Neural cell (in vitro differentiated cells): ENCODE data around the gene CST4. TPM values are rescaled to one million over a fixed set of nuclear protein-coding genes. Genes with fewer than 3 reads are reported as not detected.

Experiments used
- H2AFZ ChIP-seq: fragments of 200-600, 300-800 bp; sonication (generic), shearing (Covaris generic); 2 replicates; pipeline ENCODE4 v1.6.0; 2014; ENCODE audit warnings: low read depth, mild to moderate bottlenecking, antibody characterized with exemption, low read length, moderate library complexity
- H3F3A ChIP-seq: fragments of 200-600 bp; shearing (Covaris generic); 2 replicates; pipeline ENCODE4 v1.6.1; 2016; ENCODE audit warnings: mild to moderate bottlenecking, moderate library complexity, mixed read lengths, antibody characterized with exemption, low read length; ENCODE audit not compliant: insufficient read depth, poor library complexity, severe bottlenecking
- H3K27ac ChIP-seq: fragments of 200-600, 300-800 bp; sonication (generic), shearing (Covaris generic); 2 replicates; pipeline ENCODE4 v1.5.1; 2014; ENCODE audit warnings: mild to moderate bottlenecking, low read length, moderate library complexity
- H3K27me3 ChIP-seq: fragments of 300-800, 200-600 bp; sonication (generic), shearing (Covaris generic); 2 replicates; pipeline ENCODE4 v1.6.0; 2014; ENCODE audit warnings: mild to moderate bottlenecking, low read depth, low read length, moderate library complexity; ENCODE audit not compliant: insufficient read depth
- H3K36me3 ChIP-seq: fragments of 300-800, 200-600 bp; sonication (generic), shearing (Covaris generic); 2 replicates; pipeline ENCODE4 v1.5.1; 2014; ENCODE audit warnings: mild to moderate bottlenecking, antibody characterized with exemption, low read length, moderate library complexity; ENCODE audit not compliant: insufficient read depth
- H3K4me2 ChIP-seq: fragments of 300-800, 200-600 bp; sonication (generic), shearing (Covaris generic); 2 replicates; pipeline ENCODE4 v1.6.0; 2014; ENCODE audit warnings: mild to moderate bottlenecking, low read length
- H3K4me3 ChIP-seq: fragments of 300-800, 200-600 bp; sonication (generic), shearing (Covaris generic); 2 replicates; pipeline ENCODE4 v1.5.1; 2014; ENCODE audit warnings: mild to moderate bottlenecking, low read length, moderate library complexity
- H3K79me2 ChIP-seq: fragments of 200-600 bp; shearing (Covaris generic); replicated peaks from 2 replicates; pipeline ENCODE4 v1.6.0; 2014; ENCODE audit warnings: mild to moderate bottlenecking, low read length, moderate library complexity; ENCODE audit not compliant: insufficient read depth
- H3K9ac ChIP-seq: fragments of 300-800, 200-600 bp; sonication (generic), shearing (Covaris generic); 2 replicates; pipeline ENCODE4 v1.6.1; 2016; ENCODE audit warnings: mild to moderate bottlenecking, low read length, mixed read lengths
- H3K9me2 ChIP-seq: fragments of 200-600 bp; shearing (Covaris generic); 2 replicates; pipeline ENCODE4 v1.6.1; 2016; ENCODE audit warnings: mild to moderate bottlenecking, low read length, mixed read lengths; ENCODE audit not compliant: insufficient read depth
- H3K9me3 ChIP-seq: fragments of 200-600, 300-800 bp; sonication (generic), shearing (Covaris generic); 2 replicates; pipeline ENCODE4 v1.6.1; 2016; ENCODE audit warnings: mild to moderate bottlenecking, mixed run types, low read length, moderate library complexity, mixed read lengths
- H4K20me1 ChIP-seq: fragments of 200-600 bp; shearing (Covaris generic); 2 replicates; pipeline ENCODE4 v1.6.1; 2016; ENCODE audit warnings: mild to moderate bottlenecking, mixed run types; ENCODE audit not compliant: insufficient read depth
- CTCF ChIP-seq: fragments of 450-650 bp; IDR thresholded peaks from 2 replicates; pipeline ENCODE4 v1.5.1; 2014; ENCODE audit warnings: antibody characterized with exemption, mild to moderate bottlenecking, moderate library complexity; ENCODE audit not compliant: poor library complexity, severe bottlenecking
- EZH2 ChIP-seq: fragments of 200-600, 300-800 bp; shearing (Covaris generic), sonication (generic); IDR thresholded peaks from 2 replicates; pipeline ENCODE4 v1.6.1; 2014; ENCODE audit warnings: antibody characterized with exemption, low read length, borderline replicate concordance, mild to moderate bottlenecking; ENCODE audit not compliant: insufficient read depth, poor library complexity, severe bottlenecking
- MXI1 ChIP-seq: fragments of 450-650 bp; conservative IDR thresholded peaks from 2 replicates; pipeline ENCODE4 v1.6.1; 2014; ENCODE audit warnings: antibody characterized with exemption, mild to moderate bottlenecking; ENCODE audit not compliant: poor library complexity, severe bottlenecking
- POLR2AphosphoS5 ChIP-seq: IDR thresholded peaks from 2 replicates; pipeline ENCODE4 v1.6.1; 2012
- RAD21 ChIP-seq: fragments of 450-650 bp; conservative IDR thresholded peaks from 2 replicates; pipeline ENCODE4 v1.6.1; 2014; ENCODE audit warnings: antibody characterized with exemption, mild to moderate bottlenecking, moderate library complexity
- REST ChIP-seq: IDR thresholded peaks from 2 replicates; pipeline ENCODE4 v1.6.1; 2012; ENCODE audit warnings: borderline replicate concordance
- SMC3 ChIP-seq: fragments of 450-650 bp; conservative IDR thresholded peaks from 2 replicates; pipeline ENCODE4 v1.6.1; 2014; ENCODE audit warnings: antibody characterized with exemption, mild to moderate bottlenecking, moderate library complexity; ENCODE audit not compliant: poor library complexity
- TAF1 ChIP-seq: IDR thresholded peaks from 2 replicates; pipeline ENCODE4 v1.6.1; 2012; ENCODE audit warnings: low read depth
- polyA plus RNA-seq: library from polyadenylated mRNA; depleted of rRNA; stranded (reverse); fragments of >200 nt; gene quantifications from 2 replicates; pipeline ENCODE4 v1.2.3, GENCODE V29; 2014

Gene CST4
- polyA plus RNA-seq, 1 donor from 2014 or later: not detected

GRCh38 chr20:23683807-23684206, 5.0 kb downstream of the CST4 start:
- no peaks in the 10 kb centered on the region for H4K20me1 ChIP-seq
- H3K27me3 ChIP-seq: no peaks in the 10 kb centered on the region
- no peak overlapping the region for H3K27ac ChIP-seq
- no peaks in the 10 kb centered on the region for H3F3A ChIP-seq
- no peaks in the 10 kb centered on the region for H3K9me2 ChIP-seq
- H3K36me3 ChIP-seq: no peaks in the 10 kb centered on the region
- no peaks in the 10 kb centered on the region for H3K79me2 ChIP-seq
- no peak overlapping the region for H3K4me3 ChIP-seq
- H3K9me3 ChIP-seq: no peaks in the 10 kb centered on the region
- no peak overlapping the region for H2AFZ ChIP-seq
- H3K9ac ChIP-seq: no peak overlapping the region
- H3K4me2 ChIP-seq: no peak overlapping the region
- TF ChIP-seq CTCF (no peak), SMC3 (no peak)

GRCh38 chr20:23683281-23683680, 5.6 kb downstream of the CST4 start:
- Histone ChIP-seq H3K79me2 (no peaks in the 10 kb centered on the region), H3K9me3 (no peaks in the 10 kb centered on the region), H3K36me3 (no peaks in the 10 kb centered on the region), H3K9ac (no peak overlapping the region), H3K27me3 (no peaks in the 10 kb centered on the region), H3K9me2 (no peaks in the 10 kb centered on the region), H3K4me3 (no peak overlapping the region), H3K27ac (no peak overlapping the region), H4K20me1 (no peaks in the 10 kb centered on the region), H2AFZ (no peak overlapping the region), H3K4me2 (no peak overlapping the region), H3F3A (no peaks in the 10 kb centered on the region)
- TF ChIP-seq TAF1 (no peak), REST (no peak), SMC3 (no peak), EZH2 (no peak), POLR2AphosphoS5 (no peak), MXI1 (no peak), RAD21 (no peak), CTCF (no peak)
